Hippocampal formation (tissue), 2 donors: ENCODE data around the gene TMSB4Y.

Experiments used
- DNase-seq, 2 donors: peaks; one replicate each; lab custom pipeline; 2025; lab: John Stamatoyannopoulos, UW

Gene TMSB4Y

DNA sequence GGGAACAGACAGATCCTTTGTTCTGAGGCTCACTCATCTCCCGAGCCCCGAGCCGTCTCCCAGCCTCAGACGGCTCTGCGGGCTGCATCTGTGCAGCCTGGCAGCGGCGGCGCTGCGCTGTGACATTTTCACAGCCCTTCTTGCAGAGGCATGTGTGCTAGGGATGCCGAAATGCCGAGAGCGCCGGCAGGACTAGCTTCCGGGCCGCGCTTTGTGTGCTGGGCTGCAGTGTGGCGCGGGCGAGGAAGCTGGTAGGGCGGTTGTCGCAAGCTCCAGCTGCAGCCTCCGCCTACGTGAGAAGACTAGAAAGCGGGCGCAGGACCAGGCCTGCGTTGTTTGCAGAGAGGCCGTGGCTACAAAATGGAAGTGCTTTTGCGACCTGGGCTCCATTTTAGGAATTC is at the start of gene TMSB4Y:
TMSB4Y (plus strand) TSS at position 332 of the 401 bp plus-strand sequence.
- peak in 1 of 2 donors; percentile 74 for DNase-seq

DNA sequence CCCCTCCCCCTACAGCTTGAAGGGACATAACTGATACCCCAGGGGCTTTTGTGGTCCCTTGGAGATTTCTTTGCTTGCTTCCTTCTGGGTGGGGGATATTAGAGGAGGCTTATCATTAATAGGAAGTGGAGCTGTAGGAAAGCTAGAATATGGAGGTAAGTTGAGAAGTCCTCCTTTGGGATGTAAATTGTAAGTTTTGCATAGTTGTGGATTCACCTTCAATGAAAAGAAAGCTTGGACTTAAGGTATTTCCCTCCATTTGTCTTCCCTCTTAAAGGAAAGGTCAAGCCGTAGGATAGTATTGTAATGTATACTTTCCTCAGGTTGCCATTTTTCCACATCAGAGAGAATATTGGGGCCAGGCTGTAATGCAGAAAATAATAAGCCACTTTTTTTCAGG is 39.5 kb upstream of the TMSB4Y start:
- no peak for DNase-seq

DNA sequence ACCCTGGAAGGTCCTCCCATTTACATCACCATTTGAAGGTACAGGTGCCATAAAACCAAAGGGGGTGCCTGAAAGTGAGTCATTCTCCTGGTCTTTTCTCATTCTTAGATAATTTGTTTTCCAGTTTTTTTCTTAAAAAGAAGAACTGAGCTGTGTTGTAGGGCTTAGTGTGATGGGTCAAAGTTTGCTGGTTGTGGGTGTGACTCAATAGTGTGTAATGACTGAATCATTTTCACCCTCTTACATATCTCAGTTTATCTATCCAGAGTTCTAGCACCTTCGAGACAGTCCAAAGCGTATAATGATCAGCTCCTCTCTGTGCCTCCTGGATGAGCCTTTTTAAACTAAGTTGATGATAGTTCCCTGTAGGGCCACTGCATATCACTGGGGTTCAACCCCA is 32.6 kb upstream of the TMSB4Y start:
- DNase-seq: no peak

DNA sequence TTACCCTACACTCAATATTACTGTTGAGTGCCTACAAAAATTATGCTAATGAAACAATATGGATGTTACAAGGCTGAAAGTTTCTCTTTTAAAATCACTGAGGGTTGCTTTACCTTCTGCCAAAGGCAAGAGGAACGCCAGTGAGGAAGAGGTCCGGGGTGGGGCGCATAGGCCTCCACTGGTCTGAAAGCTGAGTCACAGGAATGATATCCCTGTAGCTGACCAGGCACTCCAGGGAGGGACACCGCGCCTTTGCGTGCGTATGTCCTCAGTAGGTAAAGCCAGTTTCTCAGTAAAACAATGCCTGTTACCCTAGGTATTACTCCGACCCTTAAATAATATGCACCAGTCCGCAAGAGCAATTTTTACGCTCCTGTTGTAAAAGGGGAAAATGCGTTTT is 1.4 kb upstream of the TMSB4Y start:
- no peak for DNase-seq

GRCh38 chrY:13704121-13704930 is 627 bp downstream of the TMSB4Y start:
- peak in 1 of 2 donors; percentile 27 for DNase-seq

GRCh38 chrY:13705197-13705596 is 1.5 kb downstream of the TMSB4Y start:
- DNase-seq: peak in 1 of 2 donors; percentile 5

DNA sequence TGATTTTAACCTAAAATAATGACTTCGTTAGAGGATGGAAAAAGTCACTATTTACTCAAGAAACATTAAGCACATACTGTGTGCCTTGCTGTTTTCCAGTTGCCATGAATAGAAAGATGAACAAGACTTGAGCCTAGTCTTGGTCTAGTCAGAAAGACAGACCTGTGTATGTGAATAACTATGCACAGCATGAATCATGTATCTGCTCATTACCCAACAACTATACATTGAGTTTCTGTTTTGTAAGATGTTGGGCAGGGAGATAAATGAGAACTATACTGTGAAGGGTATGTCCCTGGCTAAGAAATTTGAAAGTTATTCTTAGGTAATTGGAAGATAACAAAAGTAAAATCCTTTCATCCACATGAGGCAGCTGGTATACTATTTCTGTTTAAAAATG is 4.3 kb downstream of the TMSB4Y start:
- DNase-seq: no peak

- no peak for DNase-seq
Measured at GRCh38 chrY:13718996-13719395, 15.3 kb downstream of the TMSB4Y start.

GRCh38 chrY:13729517-13729916 is 25.8 kb downstream of the TMSB4Y start:
- DNase-seq: peak in 1 of 2 donors; percentile 2

- DNase-seq: peak in 1 of 2 donors; percentile 4
Measured at GRCh38 chrY:13738618-13739017, 34.9 kb downstream of the TMSB4Y start.

GRCh38 chrY:13751289-13752071 is 47.8 kb downstream of the TMSB4Y start:
- DNase-seq: no peak

- DNase-seq: no peak
Measured at GRCh38 chrY:13754661-13755060, 51.0 kb downstream of the TMSB4Y start.
